Neutrophil (primary cell): ENCODE measurements around the gene FGF12.

Experiments used
- H3K27ac ChIP-seq: fragments of 200-600 bp; sonication (generic); 2 replicates; pipeline ENCODE4 v1.5.1; 2016; ENCODE audit warnings: mild to moderate bottlenecking, moderate library complexity
- H3K27me3 ChIP-seq: fragments of 200-600 bp; sonication (generic); 2 replicates; pipeline ENCODE4 v1.6.0; 2016; ENCODE audit warnings: mild to moderate bottlenecking
- H3K36me3 ChIP-seq: fragments of 200-600 bp; sonication (generic); 2 replicates; pipeline ENCODE4 v1.5.1; 2017
- H3K4me1 ChIP-seq, 2 experiments: fragments of 200-600 bp in 1 of 2; sonication (generic) in 1 of 2; 1 replicate in 1 of 2; 2 replicates in 1 of 2; pipeline versions ENCODE4 v1.5.1 to v1.6.1; 2013 to 2016; ENCODE audit warnings: low read depth in 1 of 2, low read length in 1 of 2, mild to moderate bottlenecking in 1 of 2, moderate library complexity in 1 of 2; ENCODE audit not compliant: control insufficient read depth in 1 of 2, insufficient read depth in 1 of 2
- H3K4me3 ChIP-seq, 2 experiments: fragments of 200-600 bp in 1 of 2; sonication (generic) in 1 of 2; 1 replicate in 1 of 2; 2 replicates in 1 of 2; pipeline ENCODE4 v1.5.1; 2013 to 2016; ENCODE audit warnings: low read depth in 1 of 2, low read length in 1 of 2, mild to moderate bottlenecking in 1 of 2, moderate library complexity in 1 of 2
- H3K9me3 ChIP-seq: fragments of 200-600 bp; sonication (generic); 2 replicates; pipeline ENCODE4 v1.5.1; 2016
- CTCF ChIP-seq: fragments of 200-600 bp; sonication (generic); IDR thresholded peaks from 2 replicates; pipeline ENCODE4 v1.5.1; 2016; ENCODE audit warnings: antibody characterized with exemption

FGF12 gene

GRCh38 chr3:192367616-192368015, 359.7 kb downstream of the FGF12 start:
- no peak overlapping the region for H3K4me3 ChIP-seq
- no peak for TF ChIP-seq CTCF
- H3K4me1 ChIP-seq = no peaks in the 10 kb centered on the region
- H3K9me3 ChIP-seq = no peaks in the 10 kb centered on the region
- no peak overlapping the region for H3K27ac ChIP-seq
- H3K36me3 ChIP-seq = no peaks in the 10 kb centered on the region
- H3K27me3 ChIP-seq = no peaks in the 10 kb centered on the region

DNA sequence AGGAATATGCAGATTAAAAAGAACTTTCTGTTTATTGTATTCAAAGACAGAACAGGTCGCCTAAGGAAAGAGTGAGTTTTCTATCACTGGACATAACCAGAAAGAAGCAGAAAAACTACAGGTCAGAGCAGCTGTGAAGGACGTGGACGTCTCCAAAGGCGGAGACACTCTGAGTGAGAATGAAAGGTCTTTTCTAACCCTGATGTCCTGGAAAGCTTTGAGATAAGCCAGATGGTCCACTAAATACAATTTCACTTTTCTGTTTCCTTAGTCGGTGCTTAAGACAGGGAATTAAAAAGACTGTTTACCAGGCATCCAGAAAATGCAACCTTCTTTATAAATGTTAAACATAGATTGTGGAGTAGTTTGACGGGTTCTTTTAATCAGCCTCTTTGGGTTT, 360.4 kb downstream of the FGF12 start:
- Histone ChIP-seq H3K4me1 (no peaks in the 10 kb centered on the region), H3K27me3 (no peaks in the 10 kb centered on the region), H3K9me3 (no peaks in the 10 kb centered on the region), H3K36me3 (no peaks in the 10 kb centered on the region), H3K4me3 (no peak overlapping the region), H3K27ac (no peak overlapping the region)
- TF ChIP-seq CTCF = no peak

DNA sequence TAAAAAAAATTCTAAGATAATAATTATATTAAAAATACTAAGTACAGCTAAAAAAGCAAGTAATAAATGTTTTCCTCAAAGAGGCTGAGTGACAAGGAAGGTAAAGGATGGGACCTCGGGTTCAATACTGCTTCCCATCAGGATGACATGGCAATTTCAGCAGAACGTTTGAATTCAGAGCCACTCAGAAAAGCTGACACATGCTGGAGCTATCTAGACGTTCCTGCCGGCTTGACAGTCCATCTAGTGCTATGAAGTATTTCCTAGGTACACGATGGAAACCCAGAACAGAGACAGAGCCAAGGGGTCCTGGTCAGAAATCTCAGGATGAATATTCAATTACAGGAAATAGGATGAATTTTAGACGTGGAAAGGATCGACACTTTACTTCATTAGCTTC, 361.8 kb downstream of the FGF12 start:
- H3K4me3 ChIP-seq = no peak overlapping the region
- no peak overlapping the region for H3K27ac ChIP-seq
- H3K4me1 ChIP-seq = no peaks in the 10 kb centered on the region
- no peak for TF ChIP-seq CTCF
- H3K36me3 ChIP-seq = no peaks in the 10 kb centered on the region
- no peaks in the 10 kb centered on the region for H3K27me3 ChIP-seq
- no peaks in the 10 kb centered on the region for H3K9me3 ChIP-seq

DNA sequence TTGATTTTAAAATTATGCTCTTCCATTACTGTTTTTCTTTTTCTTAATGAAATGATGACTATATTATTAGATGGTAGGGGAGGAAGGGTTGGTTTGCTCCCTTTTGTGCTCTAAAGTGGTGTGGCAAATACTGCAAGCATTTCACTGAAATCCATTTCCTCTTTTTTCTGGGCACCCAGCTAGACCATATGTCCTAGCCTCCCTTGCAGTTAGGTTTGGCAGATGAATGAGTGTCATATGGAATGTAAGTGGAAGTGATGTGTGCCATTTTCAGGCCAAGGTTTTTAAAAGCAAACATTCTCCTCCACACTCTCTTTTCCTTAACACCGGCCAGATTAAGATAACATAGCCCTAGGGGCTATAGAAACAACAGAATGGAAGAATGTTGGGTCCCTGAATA, 363.0 kb downstream of the FGF12 start:
- Histone ChIP-seq H3K4me3 (no peak overlapping the region), H3K27me3 (no peaks in the 10 kb centered on the region), H3K36me3 (no peaks in the 10 kb centered on the region), H3K9me3 (no peaks in the 10 kb centered on the region), H3K27ac (no peak overlapping the region), H3K4me1 (no peaks in the 10 kb centered on the region)
- TF ChIP-seq CTCF = no peak

DNA sequence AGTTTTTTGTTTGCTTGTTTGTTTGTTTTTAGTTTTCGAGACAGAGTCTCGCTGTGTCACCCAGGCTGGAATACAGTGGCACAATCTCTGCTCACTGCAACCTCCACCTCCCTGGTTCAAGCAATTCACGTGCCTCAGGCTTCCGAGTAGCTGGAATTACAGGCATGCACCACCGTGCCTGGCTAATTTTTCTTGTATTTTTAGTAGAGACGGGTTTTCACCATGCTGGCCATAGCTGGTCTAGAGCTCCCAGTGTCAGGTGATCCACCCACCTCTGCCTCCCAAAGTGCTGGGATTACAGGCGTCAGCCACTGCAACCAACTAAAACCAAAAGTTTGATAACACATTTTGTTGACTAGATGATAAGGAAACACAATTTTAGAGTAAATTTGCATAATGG, 372.7 kb downstream of the FGF12 start:
- no peak for TF ChIP-seq CTCF
- no peaks in the 10 kb centered on the region for H3K27me3 ChIP-seq

GRCh38 chr3:192352142-192352541, 375.2 kb downstream of the FGF12 start:
- Histone ChIP-seq H3K27me3 (no peaks in the 10 kb centered on the region), H3K4me3 (no peak overlapping the region), H3K9me3 (no peaks in the 10 kb centered on the region), H3K4me1 (no peaks in the 10 kb centered on the region), H3K27ac (no peak overlapping the region), H3K36me3 (no peaks in the 10 kb centered on the region)
- no peak for TF ChIP-seq CTCF

More for the DNA sequence above, 372.7 kb downstream of the FGF12 start:
- no peak overlapping the region for H3K4me3 ChIP-seq
- H3K36me3 ChIP-seq = no peaks in the 10 kb centered on the region
- H3K9me3 ChIP-seq = no peaks in the 10 kb centered on the region
- H3K4me1 ChIP-seq = no peaks in the 10 kb centered on the region
- no peak overlapping the region for H3K27ac ChIP-seq
